ENCODE data around the gene DPP6. TPM values are rescaled to one million over a fixed set of nuclear protein-coding genes. Genes with fewer than 3 reads are reported as not detected.

DPP6 gene
- polyA plus RNA-seq, 1 of the 3 experiments (the other 2 are of a cell fraction), result not detected

- H3K9me3 ChIP-seq, result peaks cover 15% of the 10 kb centered on the region; the same call in 1 of the 2 replicates
- POLR2A ChIA-PET, result no interaction called here
- H3K27ac ChIP-seq (ENCODE audit: low read depth in 2 of 2, low read length in 1 of 2), result no peak overlapping the region
- H3F3A ChIP-seq (replicated peaks; ENCODE audit: insufficient read depth), result no peaks in the 10 kb centered on the region
- H3K36me3 ChIP-seq (replicated peaks in 1 of 2; ENCODE audit: control insufficient read depth in 1 of 2, insufficient read depth in 2 of 2, low read length in 1 of 2), result no peaks in the 10 kb centered on the region
- H3K9ac ChIP-seq, result no peak overlapping the region
- WGBS (ENCODE audit: low lambda C conversion rate), result 33% methylated on average over 4 of the region's 4 CpGs
- H3K9me2 ChIP-seq, result 0 out of 2 replicates have a peak, but pooled peaks cover 6% of the 10 kb centered on the region
- H3K4me1 ChIP-seq (ENCODE audit: control insufficient read depth in 1 of 2, insufficient read depth in 2 of 2, low read depth in 1 of 2, low read length in 1 of 2), result no peaks in the 10 kb centered on the region
- CTCF ChIA-PET, result interaction anchor here (0.8 to 3.4 kb wide), 13 partner anchors 8 to 434 kb away, joined by 3 to 31 read pairs (median 9); no protein-coding TSS in a partner anchor
- no peaks in the 10 kb centered on the region for H3K27me3 ChIP-seq (ENCODE audit: insufficient read depth)
- H2AFZ ChIP-seq (ENCODE audit: low read depth), result no peak overlapping the region
- no peak overlapping the region for H3K4me2 ChIP-seq
- no peak for DNase-seq
- H3K79me2 ChIP-seq (ENCODE audit: insufficient read depth), result no peaks in the 10 kb centered on the region
- no peaks in the 10 kb centered on the region for H4K20me1 ChIP-seq (ENCODE audit: insufficient read depth)
- no peak overlapping the region for H3K4me3 ChIP-seq (ENCODE audit: low read depth in 2 of 2, low read length in 1 of 2)
- TF ChIP-seq YY1 (IDR thresholded peaks at IDR 0.05; ENCODE audit: low read depth) (no peak), PBX3 (IDR thresholded peaks at IDR 0.05) (no peak), TAF1 (IDR thresholded peaks at IDR 0.05; ENCODE audit: borderline replicate concordance, low read depth, low read length) (no peak), GABPA (IDR thresholded peaks at IDR 0.05; ENCODE audit: low read depth) (no peak), NRF1 (IDR thresholded peaks at IDR 0.05; ENCODE audit: low read depth, low read length) (no peak), USF1 (IDR thresholded peaks at IDR 0.05; ENCODE audit: borderline replicate concordance, low read depth) (no peak), TCF12 (IDR thresholded peaks at IDR 0.05) (no peak), FOXJ3 (CRISPR knock-in tag; IDR thresholded peaks at IDR 0.05) (no peak), GATA2 (CRISPR knock-in tag; IDR thresholded peaks at IDR 0.05) (no peak), NFIC (IDR thresholded peaks at IDR 0.05; ENCODE audit: borderline replicate concordance) (no peak), SIN3A (IDR thresholded peaks at IDR 0.05; ENCODE audit: borderline replicate concordance, low read depth, low read length) (no peak), RAD21 (IDR thresholded peaks at IDR 0.05; ENCODE audit: low read length) (no peak), MAX (IDR thresholded peaks at IDR 0.05; ENCODE audit: low read depth) (no peak), FOSL2 (IDR thresholded peaks at IDR 0.05; ENCODE audit: borderline replicate concordance, low read depth) (no peak), POLR2AphosphoS5 (IDR thresholded peaks at IDR 0.05; ENCODE audit: low read depth, low read length) (no peak), MXI1 (IDR thresholded peaks at IDR 0.05; ENCODE audit: low read depth, low read length) (no peak), ELF1 (IDR thresholded peaks at IDR 0.05) (no peak)
Observed at GRCh38 chr7:154505362-154505761, 453.2 kb downstream of the DPP6 start.

DNA sequence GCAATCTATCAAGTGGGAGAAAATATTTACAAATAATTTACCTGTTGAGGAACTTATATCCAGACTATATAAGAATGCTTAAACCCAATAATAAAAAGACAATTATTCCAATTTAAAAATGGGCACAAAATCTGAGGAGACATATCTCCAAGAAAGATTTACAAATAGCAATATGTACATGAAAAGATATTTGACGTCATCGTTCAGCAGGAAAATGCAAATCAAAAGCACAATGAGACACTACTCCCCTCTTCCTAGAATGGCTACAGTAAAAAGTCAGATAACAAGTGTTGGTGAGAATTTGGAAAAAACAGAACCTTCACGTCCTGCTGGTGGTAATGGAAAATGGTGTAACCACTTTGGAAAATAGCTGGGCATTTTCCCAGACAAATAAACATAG lies 457.0 kb downstream of the DPP6 start:
- WGBS (ENCODE audit: low lambda C conversion rate), result 36% methylated on average over 3 of the region's 3 CpGs

More for the DNA sequence above, 457.0 kb downstream of the DPP6 start:
- no peak for TF ChIP-seq RAD21 (IDR thresholded peaks at IDR 0.05; ENCODE audit: low read length)
- TF ChIP-seq, protein P1, sequence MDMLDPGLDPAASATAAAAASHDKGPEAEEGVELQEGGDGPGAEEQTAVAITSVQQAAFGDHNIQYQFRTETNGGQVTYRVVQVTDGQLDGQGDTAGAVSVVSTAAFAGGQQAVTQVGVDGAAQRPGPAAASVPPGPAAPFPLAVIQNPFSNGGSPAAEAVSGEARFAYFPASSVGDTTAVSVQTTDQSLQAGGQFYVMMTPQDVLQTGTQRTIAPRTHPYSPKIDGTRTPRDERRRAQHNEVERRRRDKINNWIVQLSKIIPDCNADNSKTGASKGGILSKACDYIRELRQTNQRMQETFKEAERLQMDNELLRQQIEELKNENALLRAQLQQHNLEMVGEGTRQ (IDR thresholded peaks at IDR 0.05; ENCODE audit: borderline replicate concordance, low read depth, low read length), result no peak
- TF ChIP-seq USF1 (IDR thresholded peaks at IDR 0.05; ENCODE audit: borderline replicate concordance, low read depth), result no peak
- TF ChIP-seq MAX (IDR thresholded peaks at IDR 0.05; ENCODE audit: low read depth), result no peak
- 0 out of 2 replicates have a peak, but pooled peaks cover 5% of the 10 kb centered on the region for H3K9me2 ChIP-seq
- no peaks in the 10 kb centered on the region for H3K36me3 ChIP-seq (replicated peaks in 1 of 2; ENCODE audit: control insufficient read depth in 1 of 2, insufficient read depth in 2 of 2, low read length in 1 of 2)
- no peaks in the 10 kb centered on the region for H3F3A ChIP-seq (replicated peaks; ENCODE audit: insufficient read depth)
- peaks cover 14% of the 10 kb centered on the region; the same call in 1 of the 2 replicates for H3K9me3 ChIP-seq
- ChIA-PET POLR2A (no interaction called here), CTCF (interaction anchor here (0.9 to 1.3 kb wide), 3 partner anchors 17 to 86 kb away, joined by 3 to 4 read pairs (median 3); no protein-coding TSS in a partner anchor)
- no peaks in the 10 kb centered on the region for H3K4me1 ChIP-seq (ENCODE audit: control insufficient read depth in 1 of 2, insufficient read depth in 2 of 2, low read depth in 1 of 2, low read length in 1 of 2)
- no peaks in the 10 kb centered on the region for H3K79me2 ChIP-seq (ENCODE audit: insufficient read depth)
- H2AFZ ChIP-seq (ENCODE audit: low read depth), result no peak overlapping the region
- H3K9ac ChIP-seq, result no peak overlapping the region
- H3K27ac ChIP-seq (ENCODE audit: low read depth in 2 of 2, low read length in 1 of 2), result no peak overlapping the region
- no peaks in the 10 kb centered on the region for H3K27me3 ChIP-seq (ENCODE audit: insufficient read depth)
- DNase-seq, result no peak
- H3K4me3 ChIP-seq (ENCODE audit: low read depth in 2 of 2, low read length in 1 of 2), result no peak overlapping the region
- no peaks in the 10 kb centered on the region for H4K20me1 ChIP-seq (ENCODE audit: insufficient read depth)
- no peak overlapping the region for H3K4me2 ChIP-seq
